Panc1 (cell line): ENCODE data around the gene FHOD1. TPM values are rescaled to one million over a fixed set of nuclear protein-coding genes. Genes with fewer than 3 reads are reported as not detected.
A peak's percentile ranks its signal among the peaks of the same experiment; 100 is the strongest.

ENCODE experiments used
- ATAC-seq: fragments of 200-7000 bp; cut with Tn5 transposase; 2 replicates; pipeline ENCODE4 v1.9.1; 2020; ENCODE audit warnings: mild to moderate bottlenecking, moderate library complexity
- BruUV-seq: library from RNA; stranded (reverse); fragments of 400-500 nt; replicated peaks from 2 replicates; lab custom pipeline; 2021; lab: Mats Ljungman, UMichigan
- CTCF ChIA-PET: fragments of 300-600 bp; sonication (Branson Sonifier 250); formaldehyde crosslinking; loops from one replicate; lab custom pipeline; 2022; ENCODE audit warnings: antibody characterized with exemption; lab: Charles Lee
- POLR2A ChIA-PET: fragments of 300-600 bp; sonication (Branson Sonifier 250); formaldehyde crosslinking; loops from one replicate; lab custom pipeline; 2022; ENCODE audit warnings: antibody characterized with exemption; lab: Charles Lee
- DNase-seq: peaks from one replicate; pipeline ENCODE4 v3.0.0-alpha.2; 2010; ENCODE audit warnings: low read depth, low spot score
- H3K27ac ChIP-seq: 2 replicates; pipeline ENCODE4 v1.5.1; 2011; ENCODE audit warnings: mild to moderate bottlenecking, low read length, inconsistent platforms
- H3K27me3 ChIP-seq: fragments of 200-500 bp; sonication (Bioruptor generic); 2 replicates; pipeline ENCODE4 v1.6.0; 2014; ENCODE audit warnings: low read length, inconsistent platforms; ENCODE audit not compliant: control insufficient read depth, insufficient read depth
- H3K36me3 ChIP-seq: fragments of 200-500 bp; sonication (Bioruptor generic); 2 replicates; pipeline ENCODE4 v1.5.1; 2014; ENCODE audit warnings: inconsistent platforms, mild to moderate bottlenecking, low read length, moderate library complexity; ENCODE audit not compliant: control insufficient read depth, insufficient read depth
- H3K4me1 ChIP-seq: 2 replicates; pipeline ENCODE4 v1.5.1; 2011; ENCODE audit warnings: inconsistent platforms, mild to moderate bottlenecking, low read length, moderate library complexity; ENCODE audit not compliant: control insufficient read depth, insufficient read depth
- H3K4me3 ChIP-seq, 2 experiments: 2 replicates each; pipeline ENCODE4 v1.5.1; 2011 to 2012; ENCODE audit warnings: low read depth in 2 of 2, low read length in 2 of 2, mild to moderate bottlenecking in 2 of 2, inconsistent platforms in 1 of 2, moderate library complexity in 1 of 2
- H3K9me3 ChIP-seq: fragments of 200-500 bp; sonication (Bioruptor generic); 2 replicates; pipeline ENCODE4 v1.5.1; 2014; ENCODE audit warnings: low read depth, mild to moderate bottlenecking, inconsistent platforms, low read length, moderate library complexity; ENCODE audit not compliant: control insufficient read depth, insufficient read depth
- POLR2AphosphoS5 ChIP-seq: IDR thresholded peaks from 2 replicates; pipeline ENCODE4 v1.6.1; 2012; ENCODE audit warnings: mild to moderate bottlenecking, low read depth, low read length, moderate library complexity
- SIN3A ChIP-seq: IDR thresholded peaks from 2 replicates; pipeline ENCODE4 v1.6.1; 2012; ENCODE audit warnings: low read depth, mild to moderate bottlenecking, low read length, moderate library complexity, borderline replicate concordance; ENCODE audit not compliant: insufficient read depth
- TCF7L2 ChIP-seq: IDR thresholded peaks from 2 replicates; pipeline ENCODE4 v1.6.1; 2011; ENCODE audit warnings: mild to moderate bottlenecking, low read depth, low read length, inconsistent platforms
- in situ Hi-C: cut with HindIII; loops from 2 replicates; pipeline ENCODE4 v1.10.0; 2016; ENCODE audit warnings: low sequenced_read_pairs, low pct_unique_long_range_greater_than_20kb
- intact Hi-C: fragments of 100-400 bp; cut with micrococcal nuclease; formaldehyde crosslinking; loops from one replicate; pipeline ENCODE4 v1.10.0; 2022; ENCODE audit not compliant: unreplicated experiment
- total RNA-seq: library from RNA; stranded (reverse); gene quantifications from one replicate; pipeline ENCODE4 v1.2.1, GENCODE V29; 2021; ENCODE audit not compliant: unreplicated experiment
- TF ChIP-seq, protein P1 (sequence below), 2 experiments: IDR thresholded peaks; 2 replicates each; pipeline ENCODE4 v1.6.1; 2011 to 2012; ENCODE audit warnings: low read depth in 2 of 2, control low read depth in 1 of 2, low read length in 1 of 2, mild to moderate bottlenecking in 1 of 2, moderate library complexity in 1 of 2; ENCODE audit not compliant: insufficient read depth in 1 of 2
- TF ChIP-seq, protein P2 (sequence below): fragments of 450-650 bp; IDR thresholded peaks from 2 replicates; pipeline ENCODE4 v1.5.1; 2017; ENCODE audit warnings: mild to moderate bottlenecking

The FHOD1 gene
- total RNA-seq, 1 experiment from 2014 or later: 9.3 TPM

GRCh38 chr16:67268136-67268579 lies 20.9 kb upstream of the FHOD1 start:
- no TSS peak for BruUV-seq
- DNase-seq (no peak), ATAC-seq (peak; percentile 68; the same call in 1 of the 2 replicates)
- no peaks in the 10 kb centered on the region for H3K27me3 ChIP-seq
- CTCF ChIA-PET: interaction anchor here (0.6 kb wide), 2 partner anchors 20 to 47 kb away, joined by 3 read pairs; no protein-coding TSS in a partner anchor
- no peak overlapping the region for H3K27ac ChIP-seq
- no peaks in the 10 kb centered on the region for H3K36me3 ChIP-seq
- intact Hi-C loops (no loop called here), in situ Hi-C loops (no loop called here)
- H3K4me1 ChIP-seq: no peaks in the 10 kb centered on the region; the same call in 1 of the 2 replicates
- H3K9me3 ChIP-seq: no peaks in the 10 kb centered on the region
- POLR2A ChIA-PET: interaction anchor here (0.8 kb wide), 1 partner anchor 29 kb away, joined by 7 read pairs; no protein-coding TSS in a partner anchor
- no peak overlapping the region for H3K4me3 ChIP-seq
- TF ChIP-seq POLR2AphosphoS5 (no peak), TCF7L2 (no peak)

GRCh38 chr16:67265834-67266233 lies 18.6 kb upstream of the FHOD1 start:
- Histone ChIP-seq H3K27me3 (no peaks in the 10 kb centered on the region), H3K4me3 (no peak overlapping the region), H3K4me1 (no peaks in the 10 kb centered on the region; the same call in 1 of the 2 replicates), H3K36me3 (no peaks in the 10 kb centered on the region), H3K9me3 (no peaks in the 10 kb centered on the region), H3K27ac (no peak overlapping the region)
- ATAC-seq: no peak
- intact Hi-C loops: no loop called here
- in situ Hi-C loops: no loop called here
- BruUV-seq: no TSS peak
- ChIA-PET POLR2A (no interaction called here), CTCF (no interaction called here)
- TF ChIP-seq TCF7L2 (no peak), POLR2AphosphoS5 (no peak), SIN3A (no peak)
- TF ChIP-seq, protein P1, sequence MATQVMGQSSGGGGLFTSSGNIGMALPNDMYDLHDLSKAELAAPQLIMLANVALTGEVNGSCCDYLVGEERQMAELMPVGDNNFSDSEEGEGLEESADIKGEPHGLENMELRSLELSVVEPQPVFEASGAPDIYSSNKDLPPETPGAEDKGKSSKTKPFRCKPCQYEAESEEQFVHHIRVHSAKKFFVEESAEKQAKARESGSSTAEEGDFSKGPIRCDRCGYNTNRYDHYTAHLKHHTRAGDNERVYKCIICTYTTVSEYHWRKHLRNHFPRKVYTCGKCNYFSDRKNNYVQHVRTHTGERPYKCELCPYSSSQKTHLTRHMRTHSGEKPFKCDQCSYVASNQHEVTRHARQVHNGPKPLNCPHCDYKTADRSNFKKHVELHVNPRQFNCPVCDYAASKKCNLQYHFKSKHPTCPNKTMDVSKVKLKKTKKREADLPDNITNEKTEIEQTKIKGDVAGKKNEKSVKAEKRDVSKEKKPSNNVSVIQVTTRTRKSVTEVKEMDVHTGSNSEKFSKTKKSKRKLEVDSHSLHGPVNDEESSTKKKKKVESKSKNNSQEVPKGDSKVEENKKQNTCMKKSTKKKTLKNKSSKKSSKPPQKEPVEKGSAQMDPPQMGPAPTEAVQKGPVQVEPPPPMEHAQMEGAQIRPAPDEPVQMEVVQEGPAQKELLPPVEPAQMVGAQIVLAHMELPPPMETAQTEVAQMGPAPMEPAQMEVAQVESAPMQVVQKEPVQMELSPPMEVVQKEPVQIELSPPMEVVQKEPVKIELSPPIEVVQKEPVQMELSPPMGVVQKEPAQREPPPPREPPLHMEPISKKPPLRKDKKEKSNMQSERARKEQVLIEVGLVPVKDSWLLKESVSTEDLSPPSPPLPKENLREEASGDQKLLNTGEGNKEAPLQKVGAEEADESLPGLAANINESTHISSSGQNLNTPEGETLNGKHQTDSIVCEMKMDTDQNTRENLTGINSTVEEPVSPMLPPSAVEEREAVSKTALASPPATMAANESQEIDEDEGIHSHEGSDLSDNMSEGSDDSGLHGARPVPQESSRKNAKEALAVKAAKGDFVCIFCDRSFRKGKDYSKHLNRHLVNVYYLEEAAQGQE (IDR thresholded peaks at IDR 0.05; ENCODE audit: insufficient read depth in 1 of 2, low read depth in 2 of 2, low read length in 1 of 2): no peak
- TF ChIP-seq, protein P2, sequence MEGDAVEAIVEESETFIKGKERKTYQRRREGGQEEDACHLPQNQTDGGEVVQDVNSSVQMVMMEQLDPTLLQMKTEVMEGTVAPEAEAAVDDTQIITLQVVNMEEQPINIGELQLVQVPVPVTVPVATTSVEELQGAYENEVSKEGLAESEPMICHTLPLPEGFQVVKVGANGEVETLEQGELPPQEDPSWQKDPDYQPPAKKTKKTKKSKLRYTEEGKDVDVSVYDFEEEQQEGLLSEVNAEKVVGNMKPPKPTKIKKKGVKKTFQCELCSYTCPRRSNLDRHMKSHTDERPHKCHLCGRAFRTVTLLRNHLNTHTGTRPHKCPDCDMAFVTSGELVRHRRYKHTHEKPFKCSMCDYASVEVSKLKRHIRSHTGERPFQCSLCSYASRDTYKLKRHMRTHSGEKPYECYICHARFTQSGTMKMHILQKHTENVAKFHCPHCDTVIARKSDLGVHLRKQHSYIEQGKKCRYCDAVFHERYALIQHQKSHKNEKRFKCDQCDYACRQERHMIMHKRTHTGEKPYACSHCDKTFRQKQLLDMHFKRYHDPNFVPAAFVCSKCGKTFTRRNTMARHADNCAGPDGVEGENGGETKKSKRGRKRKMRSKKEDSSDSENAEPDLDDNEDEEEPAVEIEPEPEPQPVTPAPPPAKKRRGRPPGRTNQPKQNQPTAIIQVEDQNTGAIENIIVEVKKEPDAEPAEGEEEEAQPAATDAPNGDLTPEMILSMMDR: no peak
- DNase-seq: no peak

DNA sequence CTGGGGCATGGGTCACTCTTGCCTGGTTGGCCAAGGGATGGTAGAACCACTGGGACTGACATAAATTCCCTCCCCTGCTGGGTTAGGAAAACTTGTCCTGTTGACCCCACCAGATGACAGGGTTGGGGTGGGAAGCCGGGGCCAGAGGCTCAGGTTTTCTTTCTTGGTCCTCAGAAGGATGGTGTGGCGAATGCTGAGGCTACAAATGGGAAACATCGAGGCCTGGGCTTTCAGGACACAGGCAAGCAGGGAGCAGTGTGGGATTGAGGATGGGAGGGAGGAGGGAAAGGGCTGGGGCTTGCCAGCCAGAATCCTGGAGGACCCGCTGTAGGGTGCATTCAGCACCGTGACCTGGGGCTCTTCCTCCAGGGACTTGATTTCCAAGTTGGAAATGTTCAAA lies 17.6 kb upstream of the FHOD1 start:
- CTCF ChIA-PET: no interaction called here
- POLR2A ChIA-PET: no interaction called here
- TF ChIP-seq TCF7L2 (no peak), SIN3A (no peak), POLR2AphosphoS5 (no peak)
- TF ChIP-seq, protein P1 (IDR thresholded peaks at IDR 0.05; ENCODE audit: insufficient read depth in 1 of 2, low read depth in 2 of 2, low read length in 1 of 2): no peak
- TF ChIP-seq, protein P2: no peak
- Histone ChIP-seq H3K9me3 (no peaks in the 10 kb centered on the region), H3K4me1 (no peaks in the 10 kb centered on the region; the same call in 1 of the 2 replicates), H3K27me3 (no peaks in the 10 kb centered on the region), H3K27ac (no peak overlapping the region), H3K36me3 (no peaks in the 10 kb centered on the region), H3K4me3 (no peak overlapping the region)
- intact Hi-C loops: no loop called here
- ATAC-seq: no peak
- in situ Hi-C loops: no loop called here
- BruUV-seq: no TSS peak
- no peak for DNase-seq
